Astrocyte of the spinal cord (primary cell): Measurements from ENCODE around the gene ARHGAP28.

ENCODE experiments used
- DNase-seq: peaks from one replicate; pipeline ENCODE4 v3.0.0; 2011; ENCODE audit warnings: low read depth, low spot score
- H3K4me3 ChIP-seq: 2 replicates; pipeline ENCODE4 v1.5.1; 2011; ENCODE audit warnings: low read depth, mild to moderate bottlenecking, low read length, moderate library complexity
- in situ Hi-C: cut with HindIII; loops from 2 replicates; pipeline ENCODE4 v1.10.0; 2017; ENCODE audit warnings: low sequenced_read_pairs
- TF ChIP-seq, protein P1 (sequence below): IDR thresholded peaks from 2 replicates; pipeline ENCODE4 v1.5.1; 2012; ENCODE audit warnings: low read depth, mild to moderate bottlenecking, low read length, inconsistent platforms

Gene ARHGAP28

DNA sequence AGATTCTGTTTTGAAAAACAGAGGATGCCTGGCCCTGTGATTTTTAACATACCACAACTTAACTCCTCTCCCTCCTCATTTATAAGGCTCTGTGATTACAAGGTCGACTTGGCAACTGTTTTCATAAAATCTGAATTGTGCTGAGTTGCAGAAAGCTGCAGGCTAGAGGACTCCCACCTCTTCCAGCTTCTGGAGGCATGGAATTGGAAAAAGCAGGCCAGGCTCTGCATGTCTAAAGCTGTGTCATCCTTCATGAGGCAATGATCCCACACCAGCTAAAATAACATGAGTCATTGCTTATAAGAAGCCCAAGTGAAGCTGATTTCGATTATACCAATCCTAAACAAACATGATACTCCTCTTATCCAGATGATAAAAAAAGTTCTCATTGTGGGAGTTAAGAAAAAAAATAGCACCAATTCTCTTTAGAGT, 11.7 kb downstream of the ARHGAP28 start:
- no peak overlapping the region for H3K4me3 ChIP-seq
- peak; percentile 99 for DNase-seq
- in situ Hi-C loops = no loop called here
- TF ChIP-seq, protein P1, sequence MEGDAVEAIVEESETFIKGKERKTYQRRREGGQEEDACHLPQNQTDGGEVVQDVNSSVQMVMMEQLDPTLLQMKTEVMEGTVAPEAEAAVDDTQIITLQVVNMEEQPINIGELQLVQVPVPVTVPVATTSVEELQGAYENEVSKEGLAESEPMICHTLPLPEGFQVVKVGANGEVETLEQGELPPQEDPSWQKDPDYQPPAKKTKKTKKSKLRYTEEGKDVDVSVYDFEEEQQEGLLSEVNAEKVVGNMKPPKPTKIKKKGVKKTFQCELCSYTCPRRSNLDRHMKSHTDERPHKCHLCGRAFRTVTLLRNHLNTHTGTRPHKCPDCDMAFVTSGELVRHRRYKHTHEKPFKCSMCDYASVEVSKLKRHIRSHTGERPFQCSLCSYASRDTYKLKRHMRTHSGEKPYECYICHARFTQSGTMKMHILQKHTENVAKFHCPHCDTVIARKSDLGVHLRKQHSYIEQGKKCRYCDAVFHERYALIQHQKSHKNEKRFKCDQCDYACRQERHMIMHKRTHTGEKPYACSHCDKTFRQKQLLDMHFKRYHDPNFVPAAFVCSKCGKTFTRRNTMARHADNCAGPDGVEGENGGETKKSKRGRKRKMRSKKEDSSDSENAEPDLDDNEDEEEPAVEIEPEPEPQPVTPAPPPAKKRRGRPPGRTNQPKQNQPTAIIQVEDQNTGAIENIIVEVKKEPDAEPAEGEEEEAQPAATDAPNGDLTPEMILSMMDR = no peak

DNA sequence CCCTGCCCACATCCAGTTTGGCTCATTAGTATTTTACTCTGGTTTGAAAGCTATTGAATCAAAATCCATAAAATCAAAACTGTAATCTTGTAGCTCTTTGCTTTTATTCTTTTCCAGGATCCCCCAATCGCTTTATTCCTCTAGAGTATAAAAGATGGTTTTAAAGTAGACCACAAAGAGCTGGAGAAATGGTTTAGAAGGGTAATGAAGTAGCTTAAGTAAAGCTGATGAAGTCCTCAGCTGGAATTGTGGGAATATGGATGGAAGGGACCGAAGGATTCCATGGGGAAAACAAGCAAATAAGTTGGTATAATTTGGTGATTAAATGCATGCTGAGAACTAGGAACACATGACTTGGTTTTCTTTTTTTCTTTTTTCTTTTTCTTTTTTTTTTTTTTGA, 12.3 kb downstream of the ARHGAP28 start:
- no peak overlapping the region for H3K4me3 ChIP-seq
- in situ Hi-C loops = no loop called here
- no peak for DNase-seq
- TF ChIP-seq, protein P1 = no peak

DNA sequence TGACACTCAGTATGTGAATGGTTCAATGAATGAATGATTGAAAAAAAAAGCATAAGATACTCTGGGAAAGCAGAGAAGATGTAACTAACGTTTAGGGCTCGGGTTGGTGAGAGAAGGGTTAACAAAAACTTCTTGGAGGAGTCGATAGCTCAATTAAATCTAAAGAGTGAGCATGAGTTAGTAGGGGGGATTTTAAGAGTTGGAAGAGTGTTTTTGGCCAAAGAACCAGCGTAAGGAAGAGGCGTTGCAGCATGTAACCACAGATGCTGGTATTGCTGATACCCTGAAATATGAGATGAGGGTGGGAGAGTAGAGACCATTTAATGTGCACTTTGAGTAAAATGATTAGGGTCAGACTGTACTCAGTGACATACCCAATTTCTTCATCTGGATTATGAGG, 14.5 kb downstream of the ARHGAP28 start:
- TF ChIP-seq, protein P1 = no peak
- H3K4me3 ChIP-seq = no peak overlapping the region
- DNase-seq = no peak
- in situ Hi-C loops = no loop called here

DNA sequence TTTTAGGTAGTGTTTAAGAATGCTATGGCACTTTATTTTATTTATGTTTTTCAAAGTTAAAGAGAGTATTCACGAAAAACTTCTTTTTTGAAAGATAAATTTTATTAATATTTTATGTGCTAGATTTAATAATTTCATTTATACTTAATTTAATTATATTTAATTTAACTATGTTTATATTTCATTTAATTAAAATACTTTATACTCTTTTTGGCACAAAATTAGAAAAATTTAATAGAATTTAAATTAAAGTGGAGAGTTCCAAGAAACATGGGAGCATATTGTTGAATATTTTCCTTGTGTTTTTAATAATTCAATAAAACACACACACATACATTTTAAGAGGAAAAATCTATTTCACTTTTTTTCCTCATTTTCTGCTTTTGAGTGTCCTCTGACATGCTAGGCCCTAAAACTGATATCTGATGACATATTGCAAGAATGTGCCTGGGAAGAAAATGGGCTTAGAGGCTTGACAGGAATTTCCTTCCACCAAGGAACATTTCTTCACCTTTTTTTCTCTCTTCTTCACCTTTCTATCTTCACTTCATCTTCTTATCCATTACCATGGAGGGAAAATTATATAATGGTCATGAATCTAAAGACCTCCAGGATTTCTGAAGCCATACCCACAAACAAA, 15.4 kb downstream of the ARHGAP28 start:
- DNase-seq = no peak
- in situ Hi-C loops = no loop called here
- H3K4me3 ChIP-seq = no peak overlapping the region
- TF ChIP-seq, protein P1 = no peak

DNA sequence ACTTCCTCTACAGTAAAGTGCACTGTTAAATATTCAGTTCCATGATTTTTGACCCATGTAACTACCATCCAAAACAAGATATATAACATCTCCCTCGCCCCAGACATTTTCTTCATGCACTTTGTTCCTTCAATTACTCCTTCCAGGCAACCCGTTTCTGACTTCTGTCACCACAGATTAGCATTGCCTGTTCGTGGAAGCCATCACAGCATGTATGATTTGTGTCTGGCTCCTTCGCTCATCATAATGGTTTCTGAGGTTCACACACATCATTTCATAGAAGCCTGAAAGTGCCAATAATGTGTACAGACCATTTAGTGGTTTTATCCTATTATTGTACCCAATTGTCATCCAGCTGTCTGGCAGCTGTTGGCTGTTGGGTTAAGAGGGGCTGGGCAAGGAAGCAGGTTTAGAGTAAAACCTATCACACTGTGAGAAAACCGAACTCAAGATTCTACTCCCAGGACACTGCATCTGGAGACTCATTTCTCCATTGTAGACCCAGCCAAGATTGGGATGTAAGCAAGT, 16.1 kb downstream of the ARHGAP28 start:
- in situ Hi-C loops = no loop called here
- no peak overlapping the region for H3K4me3 ChIP-seq
- DNase-seq = no peak
- TF ChIP-seq, protein P1 = no peak

DNA sequence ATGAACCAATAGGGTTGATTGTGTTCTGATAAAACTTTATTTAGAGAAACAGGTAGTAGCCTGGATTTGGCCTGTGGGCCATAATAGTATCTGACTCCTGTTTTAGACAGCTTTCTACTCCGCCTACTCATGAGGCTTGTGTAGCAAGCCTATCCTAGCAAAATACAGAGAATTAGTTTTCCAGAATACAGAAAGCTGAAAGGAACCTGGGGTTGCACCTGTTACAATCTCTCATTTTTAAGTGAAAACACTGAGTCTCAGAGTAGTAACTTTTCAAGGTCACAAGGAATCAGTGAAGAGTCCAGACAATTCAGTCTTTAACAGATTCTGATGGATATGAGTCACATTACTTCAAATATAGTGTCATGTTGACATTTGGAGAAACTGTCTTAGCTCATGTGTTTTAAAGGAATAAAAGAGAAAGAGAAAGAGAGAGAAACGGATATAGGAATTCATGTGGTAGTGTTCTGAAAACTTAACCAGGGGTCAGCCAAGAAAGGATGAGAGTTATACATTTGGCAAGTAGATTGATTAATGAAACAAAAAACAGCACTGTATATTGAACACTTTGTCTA, 17.0 kb downstream of the ARHGAP28 start:
- DNase-seq = peak; percentile 71
- TF ChIP-seq, protein P1 = no peak
- H3K4me3 ChIP-seq = no peak overlapping the region
- in situ Hi-C loops = no loop called here
